Stimulated activated CD4-positive, alpha-beta T cell treated with anti-CD3 and anti-CD28 coated beads, Interleukin-15, amount 100 ng/mL, for 48 hours (primary cell): ENCODE measurements around the gene WDR44.
"Not testable (repeated sequence)": the region's sequence is repeated elsewhere in the genome, so short reads cannot be mapped to it uniquely, and the experiment has no call there.

ENCODE experiments used
- DNase-seq, 2 donors: peaks; one replicate each; pipeline ENCODE4 v3.0.0-alpha.2; 2020; ENCODE audit warnings: low read depth in 2 of 2

WDR44 gene

GRCh38 chrX:118360429-118361125 lies 14.7 kb downstream of the WDR44 start:
- DNase-seq, result no peak

- no peak for DNase-seq
Measured at GRCh38 chrX:118364261-118364660, 18.4 kb downstream of the WDR44 start.

- no peak for DNase-seq
Measured at GRCh38 chrX:118367338-118367737, 21.4 kb downstream of the WDR44 start.

- DNase-seq, result no peak
Measured at GRCh38 chrX:118368398-118368797, 22.5 kb downstream of the WDR44 start.

GRCh38 chrX:118370921-118371624 lies 25.2 kb downstream of the WDR44 start:
- DNase-seq, result no peak

GRCh38 chrX:118373538-118373937 lies 27.6 kb downstream of the WDR44 start:
- no peak for DNase-seq

- no peak for DNase-seq
Measured at GRCh38 chrX:118383120-118383519, 37.2 kb downstream of the WDR44 start.

- DNase-seq, result no peak
Measured at GRCh38 chrX:118392716-118393115, 46.8 kb downstream of the WDR44 start.

- no peak for DNase-seq
Measured at GRCh38 chrX:118396113-118396512, 50.2 kb downstream of the WDR44 start.

- no peak for DNase-seq
Measured at GRCh38 chrX:118418811-118419251, 72.9 kb downstream of the WDR44 start.

GRCh38 chrX:118420462-118420861 lies 74.6 kb downstream of the WDR44 start:
- DNase-seq, result no peak

GRCh38 chrX:118423558-118423957 lies 77.7 kb downstream of the WDR44 start:
- DNase-seq, result no peak

- DNase-seq, result no peak
Measured at GRCh38 chrX:118432799-118433198, 86.9 kb downstream of the WDR44 start.

- DNase-seq, result no peak
Measured at GRCh38 chrX:118437283-118437682, 91.4 kb downstream of the WDR44 start.

- DNase-seq, result no peak
Measured at GRCh38 chrX:118448273-118448783, 102.4 kb downstream of the WDR44 start.

GRCh38 chrX:118455013-118455412 lies 109.1 kb downstream of the WDR44 start:
- no peak for DNase-seq

- no peak for DNase-seq
Measured at GRCh38 chrX:118459494-118459893, 113.6 kb downstream of the WDR44 start.

GRCh38 chrX:118464501-118464900 lies 118.6 kb downstream of the WDR44 start:
- no peak for DNase-seq

- no peak for DNase-seq
Measured at GRCh38 chrX:118468122-118468521, 122.2 kb downstream of the WDR44 start.

GRCh38 chrX:118470721-118471347 lies 124.9 kb downstream of the WDR44 start:
- not testable (repeated sequence) for DNase-seq

GRCh38 chrX:118474586-118474985 lies 128.7 kb downstream of the WDR44 start:
- no peak for DNase-seq

- no peak for DNase-seq
Measured at GRCh38 chrX:118475903-118476302, 130.0 kb downstream of the WDR44 start.

GRCh38 chrX:118480172-118480571 lies 134.3 kb downstream of the WDR44 start:
- DNase-seq, result no peak
